Activated CD4-positive, alpha-beta T cell treated with anti-CD3 and anti-CD28 coated beads for 36 hours (primary cell): Measurements from ENCODE around the gene COL13A1. TPM values are rescaled to one million over a fixed set of nuclear protein-coding genes. Genes with fewer than 3 reads are reported as not detected.

Experiments used
- ATAC-seq: fragments of 200-7000 bp; cut with Tn5 transposase; one replicate; pipeline ENCODE4 v1.10.0; 2021; ENCODE audit warnings: mild to moderate bottlenecking, moderate library complexity
- CTCF ChIA-PET: fragments of 350-600 bp; sonication (Branson Sonifier 250); formaldehyde crosslinking; loops from one replicate; lab custom pipeline; 2021; ENCODE audit warnings: antibody characterized with exemption; lab: Charles Lee
- POLR2A ChIA-PET: fragments of 350-600 bp; sonication (Branson Sonifier 250); formaldehyde crosslinking; loops from one replicate; lab custom pipeline; 2021; ENCODE audit warnings: antibody characterized with exemption, inconsistent platforms; lab: Charles Lee
- DNase-seq: peaks from one replicate; pipeline ENCODE4 v3.0.0-alpha.2; 2020
- H3K27ac Mint-ChIP-seq: one replicate; pipeline ENCODE4 v1.8.0; 2021; ENCODE audit warnings: mixed read lengths
- H3K27me3 Mint-ChIP-seq: one replicate; pipeline ENCODE4 v1.8.0; 2021; ENCODE audit warnings: mixed read lengths
- H3K36me3 Mint-ChIP-seq: one replicate; pipeline ENCODE4 v1.8.0; 2021; ENCODE audit warnings: low read depth, mixed read lengths
- H3K4me1 Mint-ChIP-seq: one replicate; pipeline ENCODE4 v1.8.0; 2021; ENCODE audit warnings: mixed read lengths
- H3K4me3 Mint-ChIP-seq: one replicate; pipeline ENCODE4 v1.8.0; 2021; ENCODE audit warnings: mild to moderate bottlenecking, moderate library complexity, mixed read lengths
- H3K9me3 Mint-ChIP-seq: one replicate; pipeline ENCODE4 v1.8.0; 2021; ENCODE audit warnings: low read depth, mixed read lengths
- intact Hi-C, 2 experiments: fragments of 100-400 bp; cut with DNase I in 1 of 2; cut with micrococcal nuclease in 1 of 2; formaldehyde crosslinking; loops; one replicate each; pipeline versions ENCODE4 v1.14.2 to v1.15.1; 2022 to 2024; cut with DNase I, micrococcal nuclease
- total RNA-seq, 2 experiments: library from RNA; stranded (reverse); gene quantifications; one replicate each; pipeline ENCODE4 v1.2.3, GENCODE V29; 2021

The COL13A1 gene
- total RNA-seq, 2 experiments from 2014 or later: not detected

DNA sequence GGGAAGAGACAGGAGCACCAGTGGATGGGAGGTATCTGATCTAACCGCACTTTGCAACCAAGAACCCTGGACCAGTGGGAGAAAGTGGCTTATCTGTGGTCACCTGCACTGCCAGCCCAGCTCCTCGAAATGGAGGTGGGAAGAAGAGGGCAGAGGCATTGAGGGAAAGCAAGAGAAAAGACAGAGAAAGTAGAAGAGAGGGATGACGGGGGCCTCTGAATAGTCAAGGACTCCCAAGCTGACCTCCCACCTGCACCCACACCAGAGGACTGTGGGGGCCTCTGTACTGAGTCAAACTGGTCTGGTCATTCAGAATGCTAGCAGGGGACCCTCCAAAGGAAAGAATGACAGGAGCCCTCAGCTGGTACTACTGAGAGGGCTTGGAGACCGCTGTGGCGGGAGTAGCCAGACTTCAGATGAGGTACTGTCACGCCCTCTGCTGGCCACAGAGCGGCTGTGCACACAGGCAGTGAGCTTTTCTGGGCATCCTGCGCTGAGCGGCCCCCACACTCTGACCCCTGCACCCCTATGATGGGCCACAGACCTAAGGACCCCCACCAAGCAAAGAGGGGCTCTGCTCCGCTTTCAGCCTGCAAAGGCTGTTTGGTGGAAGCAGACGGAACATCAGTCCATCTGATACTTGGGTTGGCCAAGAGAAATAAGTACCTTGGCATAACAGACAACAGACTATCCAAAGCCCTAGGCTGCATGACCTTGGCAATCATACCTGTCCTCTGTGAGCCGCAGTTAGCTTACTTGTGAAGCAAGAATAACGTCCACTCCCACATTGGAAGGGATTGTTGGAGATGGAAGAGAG is 112.9 kb downstream of the COL13A1 start:
- ATAC-seq (peak; percentile 83), DNase-seq (peak; percentile 82)
- ChIA-PET POLR2A (no interaction called here), CTCF (interaction anchor here (0.6 to 4.7 kb wide), 37 partner anchors 8 to 423 kb away, joined by 3 to 59 read pairs (median 4); partner anchors contain the start of gene COL13A1)
- Mint-ChIP-seq H3K36me3 (no peaks in the 10 kb centered on the region), H3K4me3 (no peak overlapping the region), H3K4me1 (no peaks in the 10 kb centered on the region), H3K27me3 (peaks cover 6% of the 10 kb centered on the region), H3K27ac (no peak overlapping the region), H3K9me3 (no peaks in the 10 kb centered on the region)
- intact Hi-C loops: loop anchor here (1.0 to 10.0 kb wide), 7 partner anchors 125 to 400 kb away; no protein-coding TSS in a partner anchor

DNA sequence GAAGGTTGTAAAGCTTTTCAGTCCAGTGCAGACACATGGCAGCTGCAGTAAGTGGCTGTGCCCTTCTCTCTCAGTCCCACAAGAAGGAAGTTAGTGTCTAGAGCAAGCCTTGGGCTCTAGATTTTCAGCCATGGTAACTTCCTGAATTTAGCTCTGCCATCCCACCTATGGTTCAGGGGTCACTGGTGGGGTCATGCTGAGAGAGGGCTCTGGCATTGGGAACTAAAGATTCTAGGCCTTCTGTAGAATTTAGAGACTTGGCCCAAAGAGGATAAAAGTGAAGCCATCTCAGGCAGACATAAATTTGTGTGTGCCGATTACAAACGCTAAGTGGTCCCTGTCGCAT is 113.5 kb downstream of the COL13A1 start:
- Mint-ChIP-seq H3K9me3 (no peaks in the 10 kb centered on the region), H3K27me3 (peaks cover 6% of the 10 kb centered on the region), H3K4me3 (no peak overlapping the region), H3K36me3 (no peaks in the 10 kb centered on the region), H3K4me1 (no peaks in the 10 kb centered on the region), H3K27ac (no peak overlapping the region)
- intact Hi-C loops: loop anchor here (2.0 to 10.0 kb wide), 5 partner anchors 126 to 400 kb away; no protein-coding TSS in a partner anchor
- ATAC-seq (no peak), DNase-seq (no peak)
- POLR2A ChIA-PET: no interaction called here
- CTCF ChIA-PET: interaction anchor here (0.6 to 4.7 kb wide), 32 partner anchors 9 to 423 kb away, joined by 3 to 59 read pairs (median 4); partner anchors contain the start of gene COL13A1

DNA sequence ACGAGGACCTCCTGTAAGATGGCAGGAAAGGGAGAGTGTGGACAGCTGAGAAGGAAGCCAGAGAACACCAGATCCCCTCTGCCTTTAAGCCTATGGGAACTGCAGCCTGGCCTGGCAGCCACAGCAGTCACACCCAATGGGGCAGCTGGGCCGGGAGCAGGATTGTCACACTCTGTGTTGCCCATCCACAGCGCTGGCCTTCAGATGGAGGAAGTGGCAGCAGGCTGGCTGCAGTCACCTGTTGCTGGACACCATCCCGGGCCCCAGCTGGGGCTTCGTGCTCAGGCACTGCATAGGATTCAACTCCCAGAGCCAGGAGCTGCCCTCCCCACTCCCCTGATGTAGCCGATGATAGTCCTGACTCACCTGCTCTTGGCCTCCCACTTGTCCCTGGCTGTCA is 114.4 kb downstream of the COL13A1 start:
- H3K4me1 Mint-ChIP-seq: no peaks in the 10 kb centered on the region
- H3K4me3 Mint-ChIP-seq: no peak overlapping the region
- no peaks in the 10 kb centered on the region for H3K36me3 Mint-ChIP-seq
- H3K27ac Mint-ChIP-seq: no peak overlapping the region
- ChIA-PET POLR2A (no interaction called here), CTCF (interaction anchor here (0.7 to 4.7 kb wide), 8 partner anchors 9 to 1270 kb away, joined by 3 to 59 read pairs (median 5); no protein-coding TSS in a partner anchor)
- DNase-seq: no peak
- H3K27me3 Mint-ChIP-seq: peaks cover 6% of the 10 kb centered on the region
- intact Hi-C loops: loop anchor here in 1 of 2 experiments (10.0 kb wide), 2 partner anchors 171 to 271 kb away; no protein-coding TSS in a partner anchor
- no peaks in the 10 kb centered on the region for H3K9me3 Mint-ChIP-seq
- ATAC-seq: no peak

DNA sequence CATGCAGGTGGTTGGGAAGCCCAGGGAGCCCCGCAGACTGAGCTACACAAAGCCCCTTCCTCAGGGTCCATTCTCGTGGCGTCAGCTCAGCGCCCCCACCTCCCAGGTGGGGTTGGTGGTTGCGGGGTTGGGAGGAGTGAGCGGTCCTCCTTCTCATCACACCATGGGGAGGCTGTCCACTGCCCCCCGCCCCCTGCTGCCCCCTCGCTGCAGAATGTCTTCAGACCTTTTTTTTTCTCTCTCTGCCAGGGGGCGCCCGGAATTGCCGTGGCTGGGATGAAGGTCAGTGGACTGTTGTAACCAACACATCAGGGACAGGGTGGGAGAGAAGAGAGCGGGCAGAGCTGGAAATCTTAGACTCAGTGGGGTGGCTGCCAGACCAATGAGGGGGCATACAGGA is 116.3 kb downstream of the COL13A1 start:
- ChIA-PET CTCF (interaction anchor here (1.3 to 4.7 kb wide), 2 partner anchors 13 to 130 kb away, joined by 5 to 59 read pairs; no protein-coding TSS in a partner anchor), POLR2A (no interaction called here)
- Mint-ChIP-seq H3K27ac (no peak overlapping the region), H3K36me3 (no peaks in the 10 kb centered on the region), H3K4me1 (no peaks in the 10 kb centered on the region), H3K27me3 (peaks cover 6% of the 10 kb centered on the region), H3K4me3 (no peak overlapping the region), H3K9me3 (no peaks in the 10 kb centered on the region)
- DNase-seq: no peak
- ATAC-seq: no peak
- intact Hi-C loops: loop anchor here in 1 of 2 experiments (10.0 kb wide), 2 partner anchors 173 to 273 kb away; no protein-coding TSS in a partner anchor

DNA sequence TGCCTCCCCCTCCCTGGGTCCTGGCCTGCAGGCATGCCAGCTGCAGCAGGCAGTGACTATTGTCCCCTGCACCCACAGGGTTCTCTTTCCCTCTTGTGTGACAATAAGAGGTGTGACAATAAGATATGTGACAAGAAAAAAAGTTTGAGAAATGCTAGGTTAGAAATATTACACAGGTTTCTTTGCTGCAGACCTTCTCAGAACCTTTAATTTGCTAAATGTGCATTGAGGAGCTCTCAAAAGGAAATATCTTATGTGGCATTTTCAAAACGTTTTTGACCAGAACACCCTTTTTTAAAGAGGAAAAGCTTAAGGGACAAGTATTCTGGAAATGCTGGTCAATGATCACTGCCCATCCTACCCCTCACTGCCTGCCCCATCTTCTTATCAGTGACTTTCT is 117.5 kb downstream of the COL13A1 start:
- intact Hi-C loops: loop anchor here in 1 of 2 experiments (10.0 kb wide), 2 partner anchors 174 to 274 kb away; no protein-coding TSS in a partner anchor
- DNase-seq: no peak
- no peak for ATAC-seq
- Mint-ChIP-seq H3K27me3 (peaks cover 5% of the 10 kb centered on the region), H3K4me3 (no peak overlapping the region), H3K9me3 (no peaks in the 10 kb centered on the region), H3K4me1 (no peaks in the 10 kb centered on the region), H3K27ac (no peak overlapping the region), H3K36me3 (no peaks in the 10 kb centered on the region)
- CTCF ChIA-PET: interaction anchor here (0.7 to 1.0 kb wide), 2 partner anchors 274 to 279 kb away, joined by 3 read pairs; no protein-coding TSS in a partner anchor
- POLR2A ChIA-PET: no interaction called here

DNA sequence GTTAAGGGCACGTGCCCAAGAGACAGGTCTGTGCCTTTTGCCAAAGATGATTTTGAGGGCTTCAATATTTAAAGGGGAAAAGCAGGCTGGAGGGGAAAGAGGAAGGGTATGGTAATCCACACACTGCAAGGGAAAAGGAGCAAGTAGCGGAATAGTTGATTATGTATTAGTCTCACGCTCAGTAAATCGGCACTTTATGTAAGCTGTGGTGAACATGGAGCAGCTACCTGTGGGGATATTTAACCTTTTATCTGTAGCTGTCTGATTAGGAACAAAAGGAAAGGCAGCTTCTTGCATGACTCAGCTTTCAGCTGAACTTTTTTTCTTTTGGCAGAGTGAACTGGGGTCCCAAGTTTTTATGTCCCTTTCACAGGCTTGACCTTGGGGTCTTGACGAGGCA is 123.4 kb downstream of the COL13A1 start:
- DNase-seq (no peak), ATAC-seq (no peak)
- Mint-ChIP-seq H3K27ac (no peak overlapping the region), H3K27me3 (peaks cover 2% of the 10 kb centered on the region), H3K4me3 (no peak overlapping the region), H3K36me3 (no peaks in the 10 kb centered on the region), H3K9me3 (peaks cover 2% of the 10 kb centered on the region), H3K4me1 (no peaks in the 10 kb centered on the region)
- ChIA-PET CTCF (interaction anchor here (1.7 kb wide), 1 partner anchor 10 kb away, joined by 5 read pairs; no protein-coding TSS in a partner anchor), POLR2A (no interaction called here)
- intact Hi-C loops: no loop called here

DNA sequence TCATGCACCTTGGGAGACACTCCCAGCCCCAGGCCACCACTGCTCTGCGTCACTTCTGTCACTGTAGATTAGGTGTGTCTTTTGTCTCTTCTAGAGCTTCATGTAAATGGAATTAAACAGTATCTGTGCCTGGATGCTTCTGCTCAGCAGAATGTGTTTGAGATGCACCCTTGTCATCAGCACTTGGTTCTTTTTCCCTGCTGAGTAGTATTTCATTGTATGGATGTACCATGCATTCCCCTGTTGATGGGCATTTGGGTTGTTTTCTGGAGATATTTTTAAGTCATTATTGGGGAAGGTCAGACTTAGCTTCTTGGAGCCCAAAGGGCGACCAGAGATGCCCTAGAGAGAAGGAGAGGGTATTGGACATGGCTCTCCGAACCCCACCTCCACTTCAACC is 126.6 kb downstream of the COL13A1 start:
- intact Hi-C loops: no loop called here
- Mint-ChIP-seq H3K36me3 (no peaks in the 10 kb centered on the region), H3K9me3 (peaks cover 2% of the 10 kb centered on the region), H3K27ac (no peak overlapping the region), H3K4me1 (no peaks in the 10 kb centered on the region), H3K4me3 (no peak overlapping the region), H3K27me3 (peaks cover 7% of the 10 kb centered on the region)
- CTCF ChIA-PET: interaction anchor here (1.5 to 2.2 kb wide), 3 partner anchors 12 to 30 kb away, joined by 5 to 8 read pairs (median 6); no protein-coding TSS in a partner anchor
- POLR2A ChIA-PET: no interaction called here
- DNase-seq (no peak), ATAC-seq (no peak)

DNA sequence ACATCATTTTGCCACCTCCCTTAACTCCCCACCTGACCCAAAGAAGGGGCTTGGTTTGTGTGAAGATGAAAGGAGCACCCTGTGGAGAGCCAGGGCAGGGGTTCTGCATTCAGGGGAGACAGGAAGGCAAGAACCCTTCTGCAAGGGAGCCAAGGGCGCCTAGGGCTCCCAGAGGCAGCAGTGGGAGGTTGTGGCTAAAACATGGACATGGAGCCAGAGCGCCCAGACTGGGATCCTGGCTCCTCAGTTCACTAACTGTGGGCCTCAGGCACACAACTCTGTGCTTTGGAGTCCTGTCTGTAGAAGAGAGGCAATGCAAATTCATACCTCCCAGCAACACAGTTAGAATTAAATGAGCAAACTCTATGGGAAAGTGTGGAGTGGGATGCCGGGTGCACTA is 127.9 kb downstream of the COL13A1 start:
- intact Hi-C loops: no loop called here
- ChIA-PET POLR2A (no interaction called here), CTCF (no interaction called here)
- Mint-ChIP-seq H3K4me3 (no peak overlapping the region), H3K27me3 (peaks cover 6% of the 10 kb centered on the region), H3K9me3 (peaks cover 2% of the 10 kb centered on the region), H3K4me1 (no peaks in the 10 kb centered on the region), H3K36me3 (no peaks in the 10 kb centered on the region), H3K27ac (no peak overlapping the region)
- DNase-seq (no peak), ATAC-seq (no peak)

DNA sequence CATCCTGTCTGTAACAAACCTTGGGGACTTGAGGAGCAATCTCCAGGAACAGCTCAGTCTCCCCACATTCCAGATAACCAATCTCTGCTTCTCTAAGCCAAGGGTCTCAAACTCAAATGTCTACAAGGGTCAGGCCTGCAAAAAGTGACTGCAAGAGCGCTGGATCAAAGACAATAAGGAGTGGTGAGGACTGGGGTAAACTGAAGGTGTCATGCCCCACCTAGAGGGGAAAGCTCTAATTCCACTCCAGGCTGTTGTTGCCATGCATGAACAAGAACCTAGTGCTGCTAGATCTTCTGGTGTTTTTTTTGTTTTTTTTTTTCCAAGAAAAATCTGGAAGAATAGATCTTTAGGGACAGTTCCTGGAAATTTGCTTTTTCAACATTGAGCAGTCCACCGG is 133.1 kb downstream of the COL13A1 start:
- no peaks in the 10 kb centered on the region for H3K9me3 Mint-ChIP-seq
- CTCF ChIA-PET: interaction anchor here (0.7 to 0.9 kb wide), 4 partner anchors 18 to 133 kb away, joined by 3 read pairs; no protein-coding TSS in a partner anchor

DNA sequence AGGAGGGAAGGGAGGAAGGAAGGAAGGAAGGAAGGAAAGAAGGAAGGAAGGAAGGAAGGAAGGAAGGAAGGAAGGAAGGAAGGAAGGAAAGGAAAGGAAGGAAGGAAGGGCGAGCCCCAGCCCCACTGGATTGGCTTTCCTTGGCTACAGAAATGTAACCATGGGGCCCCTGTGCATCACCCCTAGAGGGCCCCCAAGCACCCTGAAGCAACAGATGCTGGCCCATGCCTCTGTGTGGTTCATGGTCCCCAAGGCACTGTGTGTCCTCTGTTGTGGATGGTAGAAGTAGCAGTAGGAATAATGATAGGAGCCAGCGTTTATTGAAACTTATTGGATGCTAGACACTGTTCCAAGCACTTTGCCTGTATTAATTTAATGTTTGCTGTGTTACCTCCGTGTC is 134.4 kb downstream of the COL13A1 start:
- Mint-ChIP-seq H3K27me3 (peaks cover 4% of the 10 kb centered on the region), H3K4me3 (no peak overlapping the region), H3K36me3 (no peaks in the 10 kb centered on the region), H3K4me1 (no peaks in the 10 kb centered on the region), H3K27ac (no peak overlapping the region), H3K9me3 (no peaks in the 10 kb centered on the region)
- intact Hi-C loops: no loop called here
- DNase-seq (peak; percentile 24), ATAC-seq (no peak)
- ChIA-PET POLR2A (no interaction called here), CTCF (no interaction called here)

More for the DNA sequence above, 133.1 kb downstream of the COL13A1 start:
- Mint-ChIP-seq H3K27ac (no peak overlapping the region), H3K4me1 (no peaks in the 10 kb centered on the region), H3K27me3 (peaks cover 6% of the 10 kb centered on the region), H3K36me3 (no peaks in the 10 kb centered on the region), H3K4me3 (no peak overlapping the region)
- DNase-seq (no peak), ATAC-seq (no peak)
- POLR2A ChIA-PET: no interaction called here
- intact Hi-C loops: no loop called here

DNA sequence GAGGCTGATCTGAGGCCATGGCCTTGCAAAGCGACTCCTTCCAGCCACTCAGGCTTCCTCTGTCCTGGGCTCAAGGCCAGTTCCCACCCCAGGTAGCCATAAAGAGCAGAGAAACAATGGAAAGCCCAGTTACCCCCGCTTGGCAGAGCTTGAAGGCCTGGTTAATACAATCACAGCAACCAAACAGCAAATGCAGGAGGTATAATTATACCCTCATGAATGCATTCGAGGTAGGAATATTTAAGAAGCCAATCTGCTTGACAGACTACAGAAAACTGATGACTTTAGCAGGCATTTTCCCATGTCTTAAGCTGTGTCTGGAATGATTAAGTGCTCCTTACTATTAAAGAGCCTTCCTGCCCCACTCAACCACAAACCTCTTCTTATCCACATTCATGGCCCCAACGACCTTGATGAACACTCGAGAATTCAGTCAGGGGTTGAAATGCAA is 136.9 kb downstream of the COL13A1 start:
- no peak overlapping the region for H3K27ac Mint-ChIP-seq
- intact Hi-C loops: no loop called here
- H3K27me3 Mint-ChIP-seq: no peaks in the 10 kb centered on the region
- CTCF ChIA-PET: interaction anchor here (1.0 to 1.3 kb wide), 2 partner anchors 24 to 177 kb away, joined by 3 to 6 read pairs; no protein-coding TSS in a partner anchor
- no peaks in the 10 kb centered on the region for H3K36me3 Mint-ChIP-seq
- H3K4me3 Mint-ChIP-seq: no peak overlapping the region
- H3K4me1 Mint-ChIP-seq: no peaks in the 10 kb centered on the region
- H3K9me3 Mint-ChIP-seq: no peaks in the 10 kb centered on the region
- no peak for ATAC-seq
- POLR2A ChIA-PET: no interaction called here
- no peak for DNase-seq
